ENCODE measurements around the gene STK35.

STK35 gene

GRCh38 chr20:2145376-2145775 lies 43.7 kb downstream of the STK35 start:
- TF ChIP-seq CEBPB (IDR thresholded peaks at IDR 0.05): no peak
- TF ChIP-seq CREB1 (IDR thresholded peaks at IDR 0.05; ENCODE audit: low read depth): no peak
- TF ChIP-seq YY1 (IDR thresholded peaks at IDR 0.05; ENCODE audit: low read depth): no peak
- TF ChIP-seq REST (IDR thresholded peaks at IDR 0.05; ENCODE audit: low read depth): no peak
- TF ChIP-seq EGR1 (IDR thresholded peaks at IDR 0.05): no peak
- TF ChIP-seq TCF12 (IDR thresholded peaks at IDR 0.05; ENCODE audit: low read depth): no peak
- TF ChIP-seq MAX (IDR thresholded peaks at IDR 0.05): no peak
- no peak for TF ChIP-seq TEAD4 (IDR thresholded peaks at IDR 0.05)
- TF ChIP-seq NFIC (IDR thresholded peaks at IDR 0.05): no peak
- no peak for TF ChIP-seq ZBTB7A (IDR thresholded peaks at IDR 0.05; ENCODE audit: low read depth)
- no peak for TF ChIP-seq USF1 (IDR thresholded peaks at IDR 0.05)
- TF ChIP-seq RAD21 (IDR thresholded peaks at IDR 0.05; ENCODE audit: low read depth): no peak
- TF ChIP-seq TAF1 (IDR thresholded peaks at IDR 0.05; ENCODE audit: low read depth): no peak
- TF ChIP-seq FOXM1 (IDR thresholded peaks at IDR 0.05; ENCODE audit: borderline replicate concordance, low read depth): no peak
- TF ChIP-seq EP300 (IDR thresholded peaks at IDR 0.05; ENCODE audit: borderline replicate concordance): no peak

GRCh38 chr20:2146080-2146867 lies 44.6 kb downstream of the STK35 start:
- TF ChIP-seq ZBTB7A (IDR thresholded peaks at IDR 0.05; ENCODE audit: low read depth) (no peak), EP300 (IDR thresholded peaks at IDR 0.05; ENCODE audit: borderline replicate concordance) (no peak), NFIC (IDR thresholded peaks at IDR 0.05) (no peak), TAF1 (IDR thresholded peaks at IDR 0.05; ENCODE audit: low read depth) (no peak), REST (IDR thresholded peaks at IDR 0.05; ENCODE audit: low read depth) (no peak), CREB1 (IDR thresholded peaks at IDR 0.05; ENCODE audit: low read depth) (no peak), CEBPB (IDR thresholded peaks at IDR 0.05) (no peak), TEAD4 (IDR thresholded peaks at IDR 0.05) (no peak), FOXM1 (IDR thresholded peaks at IDR 0.05; ENCODE audit: borderline replicate concordance, low read depth) (no peak)

- TF ChIP-seq TEAD4 (IDR thresholded peaks at IDR 0.05) (no peak), FOXM1 (IDR thresholded peaks at IDR 0.05; ENCODE audit: borderline replicate concordance, low read depth) (no peak), TAF1 (IDR thresholded peaks at IDR 0.05; ENCODE audit: low read depth) (no peak), TCF12 (IDR thresholded peaks at IDR 0.05; ENCODE audit: low read depth) (no peak), REST (IDR thresholded peaks at IDR 0.05; ENCODE audit: low read depth) (no peak), EGR1 (IDR thresholded peaks at IDR 0.05) (no peak), CREB1 (IDR thresholded peaks at IDR 0.05; ENCODE audit: low read depth) (no peak), YY1 (IDR thresholded peaks at IDR 0.05; ENCODE audit: low read depth) (no peak), EP300 (IDR thresholded peaks at IDR 0.05; ENCODE audit: borderline replicate concordance) (no peak), USF1 (IDR thresholded peaks at IDR 0.05) (no peak), RAD21 (IDR thresholded peaks at IDR 0.05; ENCODE audit: low read depth) (no peak), ZBTB7A (IDR thresholded peaks at IDR 0.05; ENCODE audit: low read depth) (no peak), MAX (IDR thresholded peaks at IDR 0.05) (no peak), CEBPB (IDR thresholded peaks at IDR 0.05) (no peak), NFIC (IDR thresholded peaks at IDR 0.05) (no peak)
These were observed 47.9 kb downstream of the STK35 start for GRCh38 chr20:2149507-2149906.

GRCh38 chr20:2150660-2151059 lies 49.0 kb downstream of the STK35 start:
- TF ChIP-seq TAF1 (IDR thresholded peaks at IDR 0.05; ENCODE audit: low read depth) (no peak), YY1 (IDR thresholded peaks at IDR 0.05; ENCODE audit: low read depth) (no peak), REST (IDR thresholded peaks at IDR 0.05; ENCODE audit: low read depth) (no peak), FOXM1 (IDR thresholded peaks at IDR 0.05; ENCODE audit: borderline replicate concordance, low read depth) (no peak), TEAD4 (IDR thresholded peaks at IDR 0.05) (no peak), USF1 (IDR thresholded peaks at IDR 0.05) (no peak), CEBPB (IDR thresholded peaks at IDR 0.05) (no peak)

All from Ishikawa (cell line).